HEK293 (cell line): ENCODE results near the gene TDP2.

Experiments
- CTCF ChIA-PET: fragments of 350-600 bp; formaldehyde crosslinking; extraction: SDS; loops from one replicate; lab custom pipeline; 2021; ENCODE audit warnings: antibody characterized with exemption; lab: Yijun Ruan, JAX
- POLR2A ChIA-PET: fragments of 300-600 bp; formaldehyde crosslinking; extraction: SDS; loops from one replicate; lab custom pipeline; 2020; ENCODE audit warnings: antibody characterized with exemption, inconsistent platforms; lab: Yijun Ruan, JAX
- H3K27ac ChIP-seq: fragments of 200-500 bp; sonication (Bioruptor generic); 2 replicates; pipeline ENCODE4 v1.5.1; 2014; ENCODE audit warnings: low read depth, low read length, control low read depth, inconsistent platforms; ENCODE audit errors: extremely low read depth
- H3K36me3 ChIP-seq, 2 experiments: fragments of 200-500 bp in 1 of 2; sonication (Bioruptor generic) in 1 of 2; 1 replicate in 1 of 2; 2 replicates in 1 of 2; pipeline ENCODE4 v1.5.1; 2014 to 2017; ENCODE audit warnings: inconsistent platforms in 2 of 2, low read length in 2 of 2; ENCODE audit not compliant: control insufficient read depth in 2 of 2, insufficient read depth in 1 of 2
- H3K4me1 ChIP-seq: fragments of 200-500 bp; sonication (Bioruptor generic); 2 replicates; pipeline ENCODE4 v1.5.1; 2014; ENCODE audit warnings: mild to moderate bottlenecking, low read length, inconsistent platforms; ENCODE audit not compliant: control insufficient read depth, insufficient read depth
- H3K4me3 ChIP-seq: 2 replicates; pipeline ENCODE4 v1.5.1; 2011; ENCODE audit warnings: low read depth, mild to moderate bottlenecking, control low read depth, low read length, moderate library complexity
- H3K9me3 ChIP-seq: fragments of 200-500 bp; sonication (Bioruptor generic); 2 replicates; pipeline ENCODE4 v1.5.1; 2014; ENCODE audit warnings: low read depth, low read length, inconsistent platforms; ENCODE audit not compliant: control insufficient read depth, insufficient read depth
- FEZF1 ChIP-seq: fragments of 450-650 bp; formaldehyde crosslinking; IDR thresholded peaks from 2 replicates; pipeline ENCODE4 v1.5.1; 2016; ENCODE audit warnings: missing biosample characterization, missing genetic modification characterization
- HOXA7 ChIP-seq: sonication (generic); formaldehyde crosslinking; IDR thresholded peaks from 2 replicates; pipeline ENCODE4 v1.8.1; 2022; ENCODE audit warnings: missing genetic modification reagents, borderline replicate concordance
- KLF10 ChIP-seq: fragments of 450-650 bp; IDR thresholded peaks from 2 replicates; pipeline ENCODE4 v1.5.1; 2018; ENCODE audit warnings: missing biosample characterization, mild to moderate bottlenecking, missing genetic modification characterization
- OVOL3 ChIP-seq: fragments of 450-650 bp; formaldehyde crosslinking; IDR thresholded peaks from 2 replicates; pipeline ENCODE4 v1.5.1; 2016; ENCODE audit warnings: missing biosample characterization, missing genetic modification characterization
- YY1 ChIP-seq: fragments of 450-650 bp; formaldehyde crosslinking; IDR thresholded peaks from 2 replicates; pipeline ENCODE4 v1.5.1; 2018; ENCODE audit warnings: missing biosample characterization, missing genetic modification characterization
- ZBTB6 ChIP-seq: fragments of 450-650 bp; formaldehyde crosslinking; IDR thresholded peaks from 2 replicates; pipeline ENCODE4 v1.5.1; 2017; ENCODE audit warnings: missing biosample characterization, missing genetic modification characterization
- ZFP37 ChIP-seq: fragments of 450-650 bp; formaldehyde crosslinking; IDR thresholded peaks from 2 replicates; pipeline ENCODE4 v1.5.1; 2016; ENCODE audit warnings: missing biosample characterization, missing genetic modification characterization
- ZNF175 ChIP-seq: fragments of 450-650 bp; formaldehyde crosslinking; IDR thresholded peaks from 2 replicates; pipeline ENCODE4 v1.5.1; 2016; ENCODE audit warnings: missing biosample characterization, missing genetic modification characterization
- ZNF18 ChIP-seq: fragments of 450-650 bp; formaldehyde crosslinking; IDR thresholded peaks from 2 replicates; pipeline ENCODE4 v1.5.1; 2016; ENCODE audit warnings: missing biosample characterization, missing genetic modification characterization
- ZNF311 ChIP-seq: fragments of 450-650 bp; formaldehyde crosslinking; IDR thresholded peaks from 2 replicates; pipeline ENCODE4 v1.5.1; 2017; ENCODE audit warnings: missing biosample characterization, missing genetic modification characterization, borderline replicate concordance
- ZNF416 ChIP-seq: fragments of 450-650 bp; formaldehyde crosslinking; IDR thresholded peaks from 2 replicates; pipeline ENCODE4 v1.5.1; 2016; ENCODE audit warnings: missing biosample characterization, missing genetic modification characterization
- ZNF433 ChIP-seq: fragments of 450-650 bp; formaldehyde crosslinking; IDR thresholded peaks from 2 replicates; pipeline ENCODE4 v1.5.1; 2016; ENCODE audit warnings: missing biosample characterization, missing genetic modification characterization, low read depth
- ZNF473 ChIP-seq: fragments of 450-650 bp; formaldehyde crosslinking; IDR thresholded peaks from 2 replicates; pipeline ENCODE4 v1.5.1; 2017; ENCODE audit warnings: missing biosample characterization, missing genetic modification characterization
- ZNF558 ChIP-seq: fragments of 450-650 bp; formaldehyde crosslinking; IDR thresholded peaks from 2 replicates; pipeline ENCODE4 v1.5.1; 2016; ENCODE audit warnings: missing biosample characterization, missing genetic modification characterization
- ZNF560 ChIP-seq: fragments of 450-650 bp; formaldehyde crosslinking; IDR thresholded peaks from 2 replicates; pipeline ENCODE4 v1.5.1; 2017; ENCODE audit warnings: missing biosample characterization, missing genetic modification characterization, borderline replicate concordance
- ZNF561 ChIP-seq: fragments of 450-650 bp; IDR thresholded peaks from 2 replicates; pipeline ENCODE4 v1.5.1; 2018; ENCODE audit warnings: missing biosample characterization, missing genetic modification characterization, borderline replicate concordance
- ZNF580 ChIP-seq: fragments of 450-650 bp; formaldehyde crosslinking; IDR thresholded peaks from 2 replicates; pipeline ENCODE4 v1.5.1; 2016; ENCODE audit warnings: missing biosample characterization, missing genetic modification characterization
- ZNF792 ChIP-seq: fragments of 450-650 bp; formaldehyde crosslinking; IDR thresholded peaks from 2 replicates; pipeline ENCODE4 v1.5.1; 2016; ENCODE audit warnings: missing biosample characterization, missing genetic modification characterization
- TF ChIP-seq, protein P1 (sequence below): fragments of 450-650 bp; formaldehyde crosslinking; IDR thresholded peaks from 2 replicates; pipeline ENCODE4 v1.5.1; 2016; ENCODE audit warnings: missing biosample characterization, missing genetic modification characterization
- TF ChIP-seq, protein P2 (sequence below): fragments of 450-650 bp; formaldehyde crosslinking; IDR thresholded peaks from 2 replicates; pipeline ENCODE4 v1.5.1; 2016; ENCODE audit warnings: missing biosample characterization, missing genetic modification characterization

TDP2 gene

GRCh38 chr6:24658573-24659560, 7.8 kb downstream of the TDP2 start:
- H3K4me1 ChIP-seq: no peaks in the 10 kb centered on the region
- peaks cover 27 to 41% of the 10 kb centered on the region in 2 experiments for H3K36me3 ChIP-seq
- POLR2A ChIA-PET: no interaction called here
- no peak overlapping the region for H3K27ac ChIP-seq
- no peak overlapping the region for H3K4me3 ChIP-seq
- TF ChIP-seq KLF10 (peak; percentile 35; the same call in 1 of the 2 replicates), ZNF558 (tag by site-specific recombination) (no peak)
- CTCF ChIA-PET: interaction anchor here (0.6 to 0.7 kb wide), 3 partner anchors 78 to 620 kb away, joined by 3 to 4 read pairs (median 3); no protein-coding TSS in a partner anchor
- H3K9me3 ChIP-seq: no peaks in the 10 kb centered on the region

DNA sequence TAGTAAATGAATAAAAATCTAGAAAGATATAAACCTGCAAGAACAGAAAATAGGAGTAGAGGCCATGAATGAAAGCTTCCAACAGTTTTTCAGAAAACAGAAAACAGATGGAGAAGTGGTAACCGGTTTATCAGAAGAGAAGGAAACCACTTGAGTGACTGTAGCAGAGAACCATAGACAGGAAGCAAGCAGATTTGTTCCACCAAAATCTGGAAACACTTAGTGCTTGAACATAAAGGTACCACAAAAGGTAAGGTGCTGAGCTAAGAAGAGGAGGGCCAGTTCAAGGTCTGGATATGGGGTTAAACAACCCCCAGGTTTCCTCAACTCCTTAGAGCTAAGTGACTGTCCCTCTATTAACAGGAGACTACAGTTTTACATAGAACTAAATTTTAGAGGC, 11.5 kb downstream of the TDP2 start:
- Histone ChIP-seq H3K9me3 (no peaks in the 10 kb centered on the region), H3K36me3 (peaks cover 47 to 54% of the 10 kb centered on the region in 2 experiments), H3K4me1 (no peaks in the 10 kb centered on the region), H3K4me3 (no peak overlapping the region), H3K27ac (no peak overlapping the region)
- no peak for TF ChIP-seq ZNF473 (tag by site-specific recombination)
- no peak for TF ChIP-seq ZNF580 (tag by site-specific recombination)
- no peak for TF ChIP-seq ZNF792
- no peak for TF ChIP-seq ZNF18 (tag by site-specific recombination)
- CTCF ChIA-PET: interaction anchor here (0.6 to 1.3 kb wide), 6 partner anchors 30 to 520 kb away, joined by 3 to 4 read pairs (median 3); no protein-coding TSS in a partner anchor
- POLR2A ChIA-PET: no interaction called here

GRCh38 chr6:24650365-24650764, 16.3 kb downstream of the TDP2 start:
- Histone ChIP-seq H3K9me3 (no peaks in the 10 kb centered on the region), H3K4me3 (no peak overlapping the region), H3K36me3 (peaks cover 39 to 47% of the 10 kb centered on the region in 2 experiments), H3K27ac (no peak overlapping the region), H3K4me1 (no peaks in the 10 kb centered on the region)
- ChIA-PET CTCF (interaction anchor here (0.7 kb wide), 1 partner anchor 69 kb away, joined by 3 read pairs; no protein-coding TSS in a partner anchor), POLR2A (no interaction called here)
- no peak for TF ChIP-seq ZNF560 (tag by site-specific recombination)
- no peak for TF ChIP-seq ZNF561
- TF ChIP-seq ZNF433 (tag by site-specific recombination): no peak
- no peak for TF ChIP-seq HOXA7 (CRISPR knock-in tag)

DNA sequence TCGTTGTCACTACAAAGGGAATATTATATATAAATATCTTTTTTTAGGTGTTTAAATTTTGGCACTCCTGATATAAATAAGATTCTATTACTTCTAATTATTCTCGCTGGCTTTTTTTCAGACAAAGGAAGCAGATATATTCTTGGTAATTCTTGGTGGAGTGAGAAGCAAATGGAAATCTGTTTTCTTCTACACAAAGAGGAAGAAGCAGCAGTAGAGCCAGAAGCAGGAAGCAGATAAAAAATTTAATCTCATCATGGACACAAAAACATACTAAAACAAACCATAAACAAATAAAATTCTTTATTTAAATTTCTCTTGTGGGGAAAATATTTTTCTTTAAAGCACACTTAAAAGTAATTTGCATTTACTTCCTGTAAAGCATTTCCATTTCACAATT, 17.0 kb downstream of the TDP2 start:
- no peak overlapping the region for H3K4me3 ChIP-seq
- H3K4me1 ChIP-seq: no peaks in the 10 kb centered on the region
- CTCF ChIA-PET: no interaction called here
- no peaks in the 10 kb centered on the region for H3K9me3 ChIP-seq
- peaks cover 37 to 43% of the 10 kb centered on the region in 2 experiments for H3K36me3 ChIP-seq
- POLR2A ChIA-PET: no interaction called here
- no peak overlapping the region for H3K27ac ChIP-seq
- no peak for TF ChIP-seq ZBTB6 (tag by site-specific recombination)
- no peak for TF ChIP-seq ZNF416 (tag by site-specific recombination)
- TF ChIP-seq ZFP37: no peak
- TF ChIP-seq ZNF175 (tag by site-specific recombination): no peak
- TF ChIP-seq, protein P1, sequence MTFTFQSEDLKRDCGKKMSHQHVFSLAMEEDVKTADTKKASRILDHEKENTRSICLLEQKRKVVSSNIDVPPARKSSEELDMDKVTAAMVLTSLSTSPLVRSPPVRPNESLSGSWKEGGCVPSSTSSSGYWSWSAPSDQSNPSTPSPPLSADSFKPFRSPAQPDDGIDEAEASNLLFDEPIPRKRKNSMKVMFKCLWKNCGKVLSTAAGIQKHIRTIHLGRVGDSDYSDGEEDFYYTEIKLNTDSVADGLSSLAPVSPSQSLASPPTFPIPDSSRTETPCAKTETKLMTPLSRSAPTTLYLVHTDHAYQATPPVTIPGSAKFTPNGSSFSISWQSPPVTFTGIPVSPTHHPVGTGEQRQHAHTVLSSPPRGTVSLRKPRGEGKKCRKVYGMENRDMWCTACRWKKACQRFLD (tag by site-specific recombination): no peak
- TF ChIP-seq YY1 (tag by site-specific recombination): no peak
- TF ChIP-seq ZNF311 (tag by site-specific recombination): no peak
- no peak for TF ChIP-seq FEZF1 (tag by site-specific recombination)
- TF ChIP-seq, protein P2, sequence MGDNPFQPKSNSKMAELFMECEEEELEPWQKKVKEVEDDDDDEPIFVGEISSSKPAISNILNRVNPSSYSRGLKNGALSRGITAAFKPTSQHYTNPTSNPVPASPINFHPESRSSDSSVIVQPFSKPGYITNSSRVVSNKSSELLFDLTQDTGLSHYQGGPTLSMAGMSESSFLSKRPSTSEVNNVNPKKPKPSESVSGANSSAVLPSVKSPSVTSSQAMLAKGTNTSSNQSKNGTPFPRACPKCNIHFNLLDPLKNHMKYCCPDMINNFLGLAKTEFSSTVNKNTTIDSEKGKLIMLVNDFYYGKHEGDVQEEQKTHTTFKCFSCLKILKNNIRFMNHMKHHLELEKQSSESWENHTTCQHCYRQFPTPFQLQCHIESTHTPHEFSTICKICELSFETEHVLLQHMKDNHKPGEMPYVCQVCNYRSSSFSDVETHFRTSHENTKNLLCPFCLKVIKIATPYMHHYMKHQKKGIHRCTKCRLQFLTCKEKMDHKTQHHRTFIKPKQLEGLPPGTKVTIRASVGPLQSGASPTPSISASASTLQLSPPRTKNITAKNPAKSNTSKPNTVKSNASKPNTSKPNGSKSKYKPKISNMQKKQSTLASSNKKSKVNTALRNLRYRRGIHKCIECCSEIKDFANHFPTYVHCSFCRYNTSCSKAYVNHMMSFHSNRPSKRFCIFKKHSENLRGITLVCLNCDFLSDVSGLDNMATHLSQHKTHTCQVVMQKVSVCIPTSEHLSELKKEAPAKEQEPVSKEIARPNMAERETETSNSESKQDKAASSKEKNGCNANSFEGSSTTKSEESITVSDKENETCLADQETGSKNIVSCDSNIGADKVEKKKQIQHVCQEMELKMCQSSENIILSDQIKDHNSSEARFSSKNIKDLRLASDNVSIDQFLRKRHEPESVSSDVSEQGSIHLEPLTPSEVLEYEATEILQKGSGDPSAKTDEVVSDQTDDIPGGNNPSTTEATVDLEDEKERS (tag by site-specific recombination): no peak
- TF ChIP-seq OVOL3: no peak
